Measurements from ENCODE around the gene CCND2.
A peak's percentile ranks its signal among the peaks of the same experiment; 100 is the strongest.
"Not testable (repeated sequence)": the region's sequence is repeated elsewhere in the genome, so short reads cannot be mapped to it uniquely, and the experiment has no call there.

Gene CCND2

GRCh38 chr12:4273652-4274395, at the start of gene CCND2:
CCND2 (plus strand) TSS chr12:4273762; CDS start chr12:4274041, 279 bp downstream.
- peak; percentile 74 for DNase-seq (ENCODE audit: low spot score)

DNA sequence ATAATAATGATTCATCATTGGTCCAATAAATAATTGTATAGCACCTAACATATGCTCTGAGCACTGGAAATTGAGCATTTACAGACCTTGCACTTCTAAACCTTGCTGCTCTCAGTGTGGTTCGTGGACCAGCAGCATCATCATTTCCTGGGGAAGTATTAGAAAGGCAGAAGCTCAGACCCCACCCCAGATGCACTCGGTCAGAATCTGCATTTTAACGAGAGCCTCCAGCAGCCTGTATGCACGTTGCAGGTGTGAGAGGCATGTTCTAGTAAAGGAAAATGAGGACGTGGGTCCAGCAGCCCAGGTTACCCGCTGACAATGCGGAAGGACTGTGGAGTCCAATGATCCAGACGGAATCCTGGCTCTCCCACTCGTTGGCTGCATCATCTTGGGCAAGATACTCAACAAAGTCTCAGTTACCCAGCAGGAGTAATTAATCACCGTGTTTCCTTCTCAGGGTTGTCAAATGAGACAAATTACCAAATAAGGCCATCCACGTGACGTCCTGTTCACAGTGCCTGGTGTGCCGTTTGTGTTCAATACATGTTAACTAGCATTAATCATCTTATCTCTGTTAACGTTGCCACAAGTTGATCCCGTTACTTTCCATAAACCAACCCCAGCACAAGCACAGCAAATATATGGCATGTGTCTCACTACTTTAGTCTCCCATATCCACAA, 49.2 kb upstream of the CCND2 start:
- peak; percentile 9 for DNase-seq (ENCODE audit: low spot score)

DNA sequence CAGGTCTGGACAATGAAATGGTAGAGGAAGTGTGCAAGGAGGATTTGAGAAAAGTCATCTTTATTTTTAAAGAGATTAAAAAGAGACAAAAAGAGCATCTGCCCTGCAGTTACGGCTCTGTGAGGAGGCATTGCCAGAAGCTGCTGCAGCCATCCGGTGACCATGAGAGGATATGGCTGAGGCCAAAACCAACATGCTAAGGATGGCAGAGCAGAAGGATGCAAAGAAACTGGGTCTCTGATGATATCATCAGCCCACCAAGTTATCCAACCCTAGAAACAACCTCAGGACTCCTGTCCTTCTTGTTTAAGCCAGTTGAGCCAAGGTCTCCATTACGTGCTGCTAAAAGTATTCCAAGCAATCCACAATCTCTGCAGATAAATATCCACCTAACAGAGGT, 48.0 kb upstream of the CCND2 start:
- DNase-seq (ENCODE audit: low spot score), result no peak

DNA sequence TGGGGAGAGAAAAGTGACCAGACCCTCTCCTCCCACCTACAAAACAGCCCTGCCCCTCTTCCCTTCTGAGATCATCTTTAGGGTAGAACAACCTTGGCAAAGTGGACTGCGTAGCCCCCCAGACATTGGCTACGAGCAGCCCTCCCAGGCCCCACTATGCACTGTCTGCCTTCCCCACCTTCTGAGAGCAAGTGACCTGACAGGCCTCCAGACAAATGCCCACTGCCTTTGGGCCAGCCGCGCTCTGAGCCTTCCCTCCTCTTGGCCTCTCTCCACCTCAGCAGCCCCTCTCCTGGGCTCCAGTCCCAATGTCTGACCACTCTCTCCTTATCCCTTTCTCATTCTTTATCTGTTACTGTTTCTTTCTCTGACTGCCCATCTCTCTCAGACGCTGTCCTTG, 46.5 kb upstream of the CCND2 start:
- no peak for DNase-seq (ENCODE audit: low spot score)

DNA sequence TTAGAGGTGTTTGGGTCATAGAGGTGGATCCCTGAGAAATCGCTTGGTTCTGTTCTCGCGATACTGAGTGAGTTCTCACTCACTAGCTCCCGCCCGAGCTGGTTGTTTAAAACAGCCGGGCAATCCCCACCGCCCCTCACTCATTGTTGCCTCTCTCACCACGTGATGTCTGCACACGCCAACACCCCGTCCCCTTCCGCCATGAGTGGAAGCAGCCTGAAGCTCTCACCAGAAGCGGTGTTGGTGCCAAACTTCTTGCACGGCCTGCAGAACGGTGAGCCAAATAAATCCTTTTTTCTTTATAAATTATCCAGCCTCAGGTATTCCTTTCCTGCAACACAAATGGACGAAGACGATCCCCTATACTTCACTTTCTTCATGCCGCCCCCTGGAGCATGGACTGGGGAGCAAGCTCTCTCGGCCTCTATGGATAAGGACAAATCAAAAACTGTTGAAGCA, 45.4 kb upstream of the CCND2 start:
- DNase-seq (ENCODE audit: low spot score), result no peak

DNA sequence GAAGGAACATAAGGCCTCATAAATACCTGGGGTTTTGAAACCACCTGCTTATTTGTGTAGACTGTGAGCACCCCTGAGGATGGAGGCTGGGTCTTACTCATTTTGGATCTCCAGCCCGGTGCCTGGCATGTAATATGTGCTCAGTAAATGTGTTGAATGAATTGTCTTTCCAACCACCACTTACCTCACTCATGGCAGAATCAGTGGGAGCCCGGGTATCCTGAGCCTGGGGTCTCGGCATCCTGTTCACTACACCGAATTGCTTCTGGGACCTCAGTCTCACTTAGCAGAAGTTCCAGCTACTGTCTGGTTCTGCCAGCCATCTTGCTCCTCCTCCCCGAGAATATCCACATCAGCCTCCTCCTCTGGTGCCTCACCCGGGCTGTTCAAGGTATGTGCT, 43.0 kb upstream of the CCND2 start:
- DNase-seq (ENCODE audit: low spot score), result no peak

- no peak for DNase-seq (ENCODE audit: low spot score)
These were observed 35.0 kb upstream of the CCND2 start for GRCh38 chr12:4238577-4238976.

DNA sequence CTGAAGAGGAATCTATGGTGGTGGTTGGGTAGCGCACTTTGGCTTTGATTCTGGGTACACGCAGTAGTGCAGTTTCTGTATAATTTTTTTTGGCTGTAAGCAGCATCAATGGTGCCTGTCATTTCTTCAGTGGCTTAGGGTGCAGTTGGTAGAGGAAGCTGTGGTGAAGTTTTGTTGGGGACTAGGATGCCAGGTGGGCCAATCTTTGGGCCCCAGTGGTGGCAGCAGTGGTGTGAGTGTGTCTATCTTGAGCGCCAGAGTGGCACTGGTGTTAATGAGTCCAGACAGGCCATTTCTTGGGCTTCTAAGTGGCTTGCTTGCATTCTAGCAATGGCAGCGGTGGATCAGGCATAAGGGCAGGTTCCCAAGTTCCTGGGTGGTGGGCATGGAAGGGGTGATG, 33.8 kb upstream of the CCND2 start:
- DNase-seq (ENCODE audit: low spot score), result no peak

- DNase-seq (ENCODE audit: low spot score), result no peak
These were observed 33.3 kb upstream of the CCND2 start for GRCh38 chr12:4240161-4240783.

DNA sequence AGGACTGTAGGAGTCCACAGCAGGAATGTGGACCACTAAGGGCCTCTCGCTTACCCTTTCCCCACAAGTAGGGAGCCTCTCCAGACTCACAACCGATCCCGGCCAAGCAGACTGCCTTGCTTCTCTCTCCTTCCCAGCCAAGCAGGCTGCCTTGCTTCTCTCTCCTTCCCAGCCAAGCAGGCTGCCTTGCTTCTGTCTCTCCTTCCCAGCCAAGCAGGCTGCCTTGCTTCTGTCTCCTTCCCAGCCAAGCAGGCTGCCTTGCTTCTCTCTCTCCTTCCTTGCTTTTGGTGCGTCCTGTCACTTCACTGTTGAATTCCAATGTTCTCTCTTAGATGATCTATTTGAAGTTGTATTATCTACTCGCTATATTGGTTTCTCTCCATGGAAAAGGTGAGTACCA, 32.6 kb upstream of the CCND2 start:
- no peak for DNase-seq (ENCODE audit: low spot score)

- DNase-seq (ENCODE audit: low spot score), result no peak
These were observed 32.0 kb upstream of the CCND2 start for GRCh38 chr12:4241592-4241991.

GRCh38 chr12:4242595-4242994, 31.0 kb upstream of the CCND2 start:
- DNase-seq (ENCODE audit: low spot score), result no peak

DNA sequence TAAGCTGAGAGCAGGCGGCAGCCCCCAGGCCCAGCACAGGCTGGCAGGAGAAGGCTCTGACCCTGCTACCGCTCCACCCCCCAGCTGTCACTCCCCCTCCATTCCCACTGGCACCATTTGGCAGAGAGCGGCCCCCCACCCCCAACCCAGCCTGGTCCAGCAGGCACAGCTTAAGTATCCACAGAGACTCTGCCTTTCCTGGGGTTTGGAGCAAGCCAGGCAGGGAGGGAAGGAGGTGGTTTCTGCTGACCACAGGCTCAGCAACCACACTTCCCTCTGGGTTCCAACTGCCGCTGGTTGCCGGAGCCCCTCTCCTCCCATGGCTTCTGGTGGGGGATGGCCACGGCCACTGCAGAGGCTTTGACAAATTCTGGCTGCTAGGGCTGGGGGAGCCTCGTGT, 30.5 kb upstream of the CCND2 start:
- DNase-seq (ENCODE audit: low spot score), result no peak

DNA sequence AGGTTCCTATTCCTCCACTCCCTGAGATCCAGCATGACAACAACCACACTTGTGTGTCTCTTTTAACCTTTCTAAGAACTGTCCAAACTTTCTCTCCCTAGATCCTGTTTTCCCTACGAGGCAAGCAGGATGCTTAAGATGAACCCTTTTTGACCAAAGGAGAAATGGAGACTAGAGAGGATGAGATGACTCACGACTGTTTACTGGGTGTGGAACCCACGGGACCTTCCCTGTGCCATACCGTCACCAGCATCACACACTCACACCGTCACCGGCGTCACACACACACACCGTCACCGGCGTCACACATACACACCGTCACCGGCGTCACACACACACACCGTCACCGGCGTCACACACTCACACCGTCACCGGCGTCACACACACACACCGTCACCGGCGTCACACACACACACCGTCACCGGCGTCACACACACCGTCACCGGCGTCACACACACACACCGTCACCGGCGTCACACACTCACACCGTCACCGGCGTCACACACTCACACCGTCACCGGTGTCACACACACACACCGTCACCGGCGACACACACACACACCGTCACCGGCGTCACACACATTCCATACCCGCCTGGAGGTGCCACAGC, 30.0 kb upstream of the CCND2 start:
- DNase-seq (ENCODE audit: low spot score), result not testable (repeated sequence)

GRCh38 chr12:4244868-4245267, 28.7 kb upstream of the CCND2 start:
- no peak for DNase-seq (ENCODE audit: low spot score)

- no peak for DNase-seq (ENCODE audit: low spot score)
These were observed 28.1 kb upstream of the CCND2 start for GRCh38 chr12:4245446-4245845.

- no peak for DNase-seq (ENCODE audit: low spot score)
These were observed 27.4 kb upstream of the CCND2 start for GRCh38 chr12:4246116-4246515.

- DNase-seq (ENCODE audit: low spot score), result no peak
These were observed 22.9 kb upstream of the CCND2 start for GRCh38 chr12:4250691-4251090.

DNA sequence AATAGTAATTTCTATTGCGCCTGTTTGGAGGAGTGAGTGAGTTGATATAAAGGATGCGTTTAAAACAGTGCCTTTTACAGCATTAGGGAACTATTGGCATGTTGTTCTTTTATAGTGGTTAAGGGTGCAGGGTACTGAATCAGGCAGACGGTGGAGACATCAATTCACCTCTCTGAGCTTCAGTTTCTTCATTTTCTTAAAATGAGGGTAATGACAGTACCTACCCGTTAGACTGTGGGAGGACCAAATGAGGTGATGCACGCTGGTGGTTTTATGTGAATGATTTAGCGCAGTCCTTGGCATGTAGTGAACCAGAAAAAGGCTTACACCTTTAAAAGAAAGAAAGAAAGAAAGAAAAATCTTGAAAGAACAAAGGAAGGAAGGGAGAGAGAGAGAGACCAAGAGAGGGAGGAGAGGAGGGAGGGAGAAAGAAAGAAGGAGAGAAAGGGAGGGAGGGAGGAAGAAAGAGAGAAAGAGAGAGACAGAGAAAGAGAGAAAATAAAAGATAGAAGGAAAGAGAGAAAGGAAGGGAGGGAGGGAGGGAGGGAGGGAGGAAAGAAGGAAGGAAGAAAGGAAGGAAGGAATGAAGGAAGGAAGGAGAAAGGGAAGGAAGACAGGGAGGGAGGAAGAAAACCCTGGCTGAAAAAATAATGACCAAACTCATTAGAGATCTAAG, 22.2 kb upstream of the CCND2 start:
- peak; percentile 53 for DNase-seq (ENCODE audit: low spot score)

DNA sequence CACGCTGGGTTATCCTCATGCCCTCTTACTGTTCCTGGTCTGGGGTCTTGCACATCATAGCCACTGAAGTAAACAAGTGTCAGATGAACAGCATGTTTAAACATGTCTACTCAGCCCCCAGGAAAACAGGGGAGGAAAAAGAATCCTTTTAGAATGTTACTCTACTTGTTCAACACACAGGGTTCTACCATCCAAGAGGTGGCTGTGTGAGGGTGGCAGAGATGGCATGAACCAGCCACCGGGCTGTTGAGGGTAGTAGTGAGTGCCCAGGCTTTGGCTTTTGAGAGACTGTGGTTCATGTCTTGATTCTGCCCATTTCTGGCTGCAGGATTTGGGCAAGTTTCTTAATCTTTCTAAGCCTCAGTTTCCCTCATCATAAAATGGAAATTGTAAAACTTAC, 21.6 kb upstream of the CCND2 start:
- no peak for DNase-seq (ENCODE audit: low spot score)

- no peak for DNase-seq (ENCODE audit: low spot score)
These were observed 21.0 kb upstream of the CCND2 start for GRCh38 chr12:4252601-4253000.

All from CD4-positive, alpha-beta T cell treated with Interleukin-2 at 100 ng/mL for 4 hours (primary cell).